Tibial nerve (tissue), 3 donors: ENCODE results near the gene BCKDHB.

Experiments
- CTCF ChIP-seq, 5 experiments: fragments of 200-600 bp in 3 of 5; fragments of 450-650 bp in 2 of 5; sonication (generic) in 3 of 5; IDR thresholded peaks; one replicate each; pipeline ENCODE4 v1.5.1; 2016 to 2019; ENCODE audit warnings: antibody characterized with exemption in 5 of 5, mild to moderate bottlenecking in 3 of 5, moderate library complexity in 2 of 5
- POLR2A ChIP-seq, 2 donors: fragments of 450-650 bp; IDR thresholded peaks; one replicate each; pipeline ENCODE4 v1.6.1; 2017; ENCODE audit warnings: antibody characterized with exemption in 2 of 2, mild to moderate bottlenecking in 2 of 2, moderate library complexity in 2 of 2

GRCh38 chr6:80077067-80077466, 29.4 kb upstream of the BCKDHB start:
- TF ChIP-seq CTCF (IDR thresholded peaks at IDR 0.05) (no peak), POLR2A (IDR thresholded peaks at IDR 0.05) (no peak)
